ENCODE results near the gene BOC.

DNA sequence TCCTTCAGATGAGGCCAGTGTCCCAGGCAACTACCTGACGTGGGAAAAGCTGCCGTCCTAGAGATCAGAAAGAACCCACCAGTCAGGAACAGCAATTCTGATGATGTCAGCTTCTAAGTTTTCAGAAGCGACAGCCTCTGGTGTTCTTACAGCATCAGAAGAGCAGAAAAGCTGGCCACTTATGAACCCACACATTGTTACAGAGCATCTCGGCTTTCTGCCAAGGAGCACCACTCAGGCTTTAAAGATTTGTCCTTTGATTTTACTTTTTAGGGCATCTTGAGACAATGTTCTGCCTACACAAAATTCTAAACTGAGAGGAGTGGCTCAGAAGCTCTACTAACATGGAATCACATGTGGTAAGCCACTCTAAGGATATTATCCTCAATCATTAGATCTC is 49.7 kb upstream of the BOC start:
- TF ChIP-seq CTCF (conservative IDR thresholded peaks at IDR 0.05; ENCODE audit: low read depth, low read length) (no peak), EZH2 (IDR thresholded peaks at IDR 0.05; ENCODE audit: borderline replicate concordance, low read depth, low read length, poor library complexity, severe bottlenecking) (no peak)
